NCI-H1436 (cell line): ENCODE data around the gene RPS6KA4.
"Not testable (repeated sequence)": the region's sequence is repeated elsewhere in the genome, so short reads cannot be mapped to it uniquely, and the experiment has no call there.

Experiments
- DNase-seq: peaks from one replicate; lab custom pipeline; 2025; lab: John Stamatoyannopoulos, UW

Gene RPS6KA4

GRCh38 chr11:64385945-64386704, 27.2 kb downstream of the RPS6KA4 start:
- DNase-seq: no peak

GRCh38 chr11:64387916-64388315, 29.0 kb downstream of the RPS6KA4 start:
- DNase-seq: no peak

GRCh38 chr11:64388894-64389293, 29.9 kb downstream of the RPS6KA4 start:
- no peak for DNase-seq

DNA sequence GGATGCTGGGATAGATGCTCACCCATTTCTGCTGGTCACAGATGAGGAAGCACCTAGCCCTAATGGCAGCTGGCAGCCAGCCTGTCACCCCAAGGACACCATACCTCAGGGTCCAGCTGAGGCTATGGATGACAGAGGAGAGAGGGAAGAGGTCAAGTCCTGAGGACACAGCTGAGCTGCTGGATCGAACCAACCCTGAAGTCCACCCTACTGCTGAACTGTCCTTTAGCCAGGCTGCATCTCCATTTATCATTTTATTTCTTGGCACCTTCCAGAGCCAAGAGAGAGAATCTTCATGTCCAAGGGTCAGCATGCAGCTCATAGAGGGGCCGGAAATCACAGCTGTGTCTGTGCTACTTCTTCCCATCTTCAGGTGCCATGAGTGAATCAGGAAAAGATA, 30.9 kb downstream of the RPS6KA4 start:
- DNase-seq: no peak

DNA sequence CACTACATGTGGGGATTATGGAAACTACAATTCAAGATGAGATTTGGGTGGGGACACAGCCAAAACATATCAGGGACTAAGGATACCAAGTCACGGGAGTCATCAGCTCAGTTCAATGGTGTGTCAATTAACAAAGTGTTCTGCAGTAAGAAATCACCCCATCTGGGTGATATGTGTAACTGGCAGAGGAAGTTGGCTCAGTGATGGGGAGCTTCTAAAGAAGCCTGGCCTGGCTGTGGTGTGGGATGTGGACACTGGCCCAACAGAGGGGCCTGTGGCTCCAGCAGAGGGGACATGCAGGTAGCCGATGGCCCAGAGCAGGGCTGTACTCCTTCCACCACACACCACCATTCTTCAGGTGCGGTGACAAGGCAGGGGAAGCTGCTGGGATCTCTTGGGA, 31.6 kb downstream of the RPS6KA4 start:
- DNase-seq: no peak

GRCh38 chr11:64391839-64392238, 32.9 kb downstream of the RPS6KA4 start:
- no peak for DNase-seq

DNA sequence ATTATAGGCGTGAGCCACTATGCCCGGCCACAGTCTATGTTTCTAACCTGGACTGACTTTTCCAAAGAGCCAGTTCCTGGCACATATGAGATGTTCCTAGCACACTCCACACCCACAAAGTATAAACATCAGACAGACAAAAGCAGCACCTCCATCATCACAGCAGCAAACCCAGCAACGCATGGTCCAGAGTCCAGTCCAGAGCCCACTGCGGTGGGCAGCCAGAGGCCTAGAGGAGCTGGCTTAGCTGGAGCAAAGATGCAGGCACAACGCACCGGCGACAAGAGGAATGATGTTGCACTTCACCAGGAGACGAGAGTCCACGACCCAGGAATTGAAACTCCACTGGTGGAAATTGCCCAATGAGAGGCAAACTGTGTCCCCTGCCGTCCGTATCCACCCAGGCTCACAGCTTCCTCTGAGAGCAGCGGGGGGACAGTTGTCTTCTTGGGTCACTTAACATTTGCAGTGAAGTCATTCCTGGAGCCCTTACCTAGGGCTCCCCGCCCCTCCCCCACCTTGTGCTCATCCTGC, 36.6 kb downstream of the RPS6KA4 start:
- DNase-seq: no peak

GRCh38 chr11:64396079-64396591, 37.2 kb downstream of the RPS6KA4 start:
- no peak for DNase-seq

DNA sequence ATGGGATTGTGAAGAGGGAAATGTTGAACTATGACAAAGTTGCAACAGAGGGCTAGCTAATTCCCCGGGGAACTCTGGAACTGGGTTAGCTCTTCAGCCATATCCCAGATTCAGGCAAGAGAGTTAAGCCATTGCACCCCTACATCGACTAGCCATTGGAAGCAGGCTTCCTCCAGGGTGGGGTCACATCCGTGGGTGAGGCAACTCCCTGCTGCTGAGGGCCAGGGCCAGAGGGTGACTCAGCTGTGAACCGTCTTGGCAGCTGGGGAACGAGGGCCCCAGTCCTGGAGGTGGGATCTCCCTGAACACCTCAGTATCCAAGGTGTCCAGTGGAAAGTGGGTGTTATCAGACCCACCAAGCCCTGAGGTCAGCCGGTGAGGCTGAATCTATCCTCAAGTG, 41.1 kb downstream of the RPS6KA4 start:
- DNase-seq: no peak

DNA sequence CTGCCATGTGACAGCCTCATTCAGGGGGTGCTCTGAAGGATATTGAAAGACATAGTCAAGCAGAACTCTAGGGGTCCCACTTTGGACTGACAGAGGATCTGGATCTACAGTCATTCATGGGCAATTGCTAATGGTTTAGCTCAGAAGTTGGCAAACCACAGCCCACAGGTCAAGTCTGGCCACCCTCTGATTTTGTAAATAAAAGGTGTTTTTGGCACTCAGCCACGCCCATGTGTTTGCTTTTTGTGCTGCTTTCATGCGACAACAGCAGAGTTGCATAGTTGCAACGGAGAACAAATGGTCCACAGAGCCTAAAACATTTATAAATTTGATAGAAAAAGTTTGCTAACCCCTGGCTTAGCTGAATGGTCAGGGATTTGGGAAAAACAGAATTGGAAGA, 41.7 kb downstream of the RPS6KA4 start:
- no peak for DNase-seq

- no peak for DNase-seq
Observed at GRCh38 chr11:64401775-64402174, 42.8 kb downstream of the RPS6KA4 start.

GRCh38 chr11:64403106-64403505, 44.1 kb downstream of the RPS6KA4 start:
- DNase-seq: no peak

- no peak for DNase-seq
Observed at GRCh38 chr11:64406221-64406946, 47.4 kb downstream of the RPS6KA4 start.

- no peak for DNase-seq
Observed at GRCh38 chr11:64407221-64407620, 48.3 kb downstream of the RPS6KA4 start.

DNA sequence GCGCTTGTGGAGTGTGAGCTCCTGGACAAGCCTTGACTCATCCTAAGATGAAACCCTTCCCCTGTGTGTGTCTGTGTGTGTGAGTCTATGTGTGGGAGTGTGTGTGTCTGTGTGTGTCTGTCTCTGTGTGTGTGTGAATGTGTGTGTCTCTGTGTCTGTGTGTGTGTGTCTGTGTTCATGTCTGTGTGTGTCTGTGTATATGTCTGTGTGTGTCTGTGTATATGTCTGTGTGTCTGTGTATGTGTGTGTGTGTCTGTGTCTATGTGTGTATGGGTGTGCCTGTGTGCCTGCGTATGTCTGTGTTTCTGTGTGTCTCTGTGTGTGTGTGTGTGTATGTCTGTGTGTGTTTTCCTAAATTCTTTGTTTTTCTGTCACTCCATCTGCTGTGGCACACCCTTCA, 48.7 kb downstream of the RPS6KA4 start:
- no peak for DNase-seq

GRCh38 chr11:64409278-64409677, 50.3 kb downstream of the RPS6KA4 start:
- DNase-seq: no peak

- no peak for DNase-seq
Observed at GRCh38 chr11:64409707-64410403, 50.9 kb downstream of the RPS6KA4 start.

- DNase-seq: no peak
Observed at GRCh38 chr11:64410404-64410734, 51.4 kb downstream of the RPS6KA4 start.

DNA sequence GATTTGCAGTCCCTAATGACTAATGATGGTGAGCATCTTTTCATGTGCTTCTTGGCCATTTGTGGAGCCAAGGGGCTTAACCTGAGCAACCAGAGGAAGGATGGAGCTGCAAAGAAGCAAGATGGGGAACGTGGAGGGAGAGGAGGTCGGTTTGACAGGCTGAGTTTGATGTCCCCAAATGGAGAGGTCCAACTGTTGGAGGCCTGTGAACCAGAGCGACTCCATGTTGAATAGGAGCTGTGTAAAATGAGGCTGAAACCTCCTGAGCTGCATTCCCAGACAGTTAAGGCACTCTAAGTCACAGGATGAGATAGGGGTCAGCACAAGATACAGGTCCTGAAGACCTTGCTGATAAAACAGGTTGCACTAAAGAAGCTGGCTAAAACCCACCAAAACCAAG, 54.5 kb downstream of the RPS6KA4 start:
- DNase-seq: no peak

GRCh38 chr11:64415286-64415685, 56.3 kb downstream of the RPS6KA4 start:
- no peak for DNase-seq

GRCh38 chr11:64415996-64416728, 57.2 kb downstream of the RPS6KA4 start:
- no peak for DNase-seq

- DNase-seq: not testable (repeated sequence)
Observed at GRCh38 chr11:64418233-64418632, 59.3 kb downstream of the RPS6KA4 start.
